Measurements from ENCODE around the gene COL16A1. TPM values are rescaled to one million over a fixed set of nuclear protein-coding genes. Genes with fewer than 3 reads are reported as not detected.

Gene COL16A1
- 0.54 and 1.0 TPM in 2 replicates for total RNA-seq

DNA sequence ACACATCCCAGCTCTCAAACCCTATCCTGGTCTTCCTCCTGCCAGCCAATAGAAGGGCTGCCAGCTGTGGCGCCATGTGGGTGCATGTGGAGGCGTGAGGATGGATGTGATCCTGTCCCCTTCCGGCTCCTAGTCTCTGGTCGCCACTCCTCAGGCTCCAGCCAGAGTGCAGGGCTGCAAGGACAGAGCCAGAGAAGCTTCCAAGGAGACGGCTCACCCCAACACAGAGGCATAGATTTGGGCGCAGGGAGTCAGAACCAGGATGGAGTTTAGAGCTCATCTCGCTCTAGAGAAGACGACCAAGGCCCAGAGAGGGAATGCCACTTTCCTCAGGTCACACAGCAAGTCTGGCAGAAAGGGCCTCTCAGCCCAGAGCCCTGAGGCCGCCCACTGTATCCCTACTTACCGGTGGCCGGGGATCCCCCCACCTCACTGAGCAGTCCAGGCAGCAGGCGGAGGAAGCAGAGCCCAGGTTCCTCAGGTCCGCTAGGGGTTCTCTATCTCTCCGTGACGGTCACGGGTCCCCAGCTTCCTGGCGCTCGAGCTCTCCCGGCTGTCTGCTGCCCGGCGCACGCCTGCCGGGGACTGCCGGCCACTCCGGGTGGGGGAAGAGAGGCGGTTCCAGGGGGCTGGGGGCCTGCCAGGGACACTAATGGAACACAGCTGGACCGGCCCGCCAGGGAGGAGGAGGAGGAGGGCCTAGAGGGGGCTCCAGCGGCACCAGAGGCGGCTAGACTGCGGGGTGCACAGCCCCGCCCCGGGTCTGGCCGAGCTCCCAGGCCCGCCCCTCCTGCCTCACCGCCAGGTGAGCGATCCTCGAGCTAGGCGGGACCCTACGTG is at the start of gene COL16A1:
Gene COL16A1, minus strand, starts transcription at position 587 of the 840 bp plus-strand sequence. CDS start 1,824 bp downstream, outside the sequence.

DNA sequence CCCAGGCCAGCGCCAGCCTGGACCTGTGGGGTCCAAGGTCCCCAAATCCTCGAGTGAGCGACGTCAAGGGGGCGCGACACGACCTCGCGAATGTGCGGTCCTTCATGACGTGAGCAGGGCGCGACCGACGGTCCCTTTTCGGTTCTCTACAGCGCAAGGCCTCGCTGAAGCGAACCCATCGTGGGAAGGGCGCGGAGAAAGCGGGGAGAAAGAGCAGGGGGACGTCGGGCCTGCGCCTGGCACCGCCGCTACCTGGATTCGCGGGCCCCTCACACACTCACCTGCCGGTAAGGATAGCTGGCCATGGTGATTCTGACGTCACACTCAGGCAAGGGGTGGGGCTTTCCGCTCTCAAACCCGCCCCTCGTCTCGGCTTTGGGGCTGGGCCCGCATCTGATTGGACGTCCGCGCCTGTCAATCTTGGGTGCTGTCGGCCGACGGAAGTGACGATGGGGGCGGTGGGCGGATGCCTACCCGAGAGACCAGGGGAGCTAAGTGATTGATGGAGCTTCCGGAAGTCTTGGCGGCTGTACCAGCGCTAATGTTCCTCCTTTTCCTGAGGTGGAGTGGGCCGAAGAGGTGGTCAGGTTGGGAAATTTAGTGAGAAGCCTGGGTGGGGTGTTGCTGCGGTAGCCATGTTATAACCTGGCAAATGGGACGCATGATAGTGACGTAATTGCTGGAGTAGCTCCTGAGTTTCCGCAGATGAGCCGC is 59.1 kb downstream of the COL16A1 start, which contains the start of gene PEF1:
Gene PEF1, minus strand, starts transcription at position 317 of the 714 bp plus-strand sequence. Its CDS starts 12 bp downstream, at position 305.

DNA sequence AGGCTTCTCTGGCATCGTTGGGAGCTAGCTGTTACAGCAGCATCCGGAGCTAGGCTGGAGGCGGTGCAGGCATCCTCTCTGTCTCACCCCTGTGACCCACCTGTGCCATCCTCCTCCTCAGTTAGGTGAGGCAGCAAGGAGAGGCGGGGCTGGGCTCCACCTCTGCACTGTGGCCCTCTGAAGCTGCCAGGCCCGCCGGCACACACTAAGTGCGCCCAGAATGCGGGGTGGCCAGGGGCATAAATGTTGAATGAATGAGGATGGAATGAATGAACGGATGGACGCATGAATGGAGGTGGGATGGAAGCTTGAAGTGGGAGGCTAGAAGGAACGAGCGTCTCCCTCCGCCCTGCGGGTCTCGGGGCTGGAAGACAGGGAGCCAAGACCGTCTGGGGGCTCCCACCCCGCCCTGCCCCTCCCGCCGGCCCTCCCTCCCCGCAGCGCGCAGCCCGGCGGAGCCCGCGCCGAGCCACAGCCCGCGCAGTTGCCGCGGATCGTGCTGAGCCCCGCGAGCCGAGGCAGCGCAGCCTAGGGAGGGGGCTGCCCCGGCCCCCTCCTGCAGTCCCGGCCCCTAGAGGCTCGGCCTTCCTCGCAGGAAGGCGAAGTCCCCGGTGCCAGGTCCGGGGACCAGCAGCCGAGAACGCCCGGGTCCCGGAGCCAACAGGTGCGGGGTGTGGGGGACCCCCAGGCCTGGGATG is 86.5 kb downstream of the COL16A1 start, which contains the start of gene HCRTR1:
Gene HCRTR1, plus strand, starts transcription at position 472 of the 698 bp plus-strand sequence. CDS start 1,504 bp downstream, outside the sequence.

Other genes starting within 250 kb of the COL16A1 start
- 336 and 343 TPM in 2 replicates for gene TINAGL1, start 127.5 kb downstream of the COL16A1 start, total RNA-seq
- 0.28 and 0.54 TPM in 2 replicates for gene HCRTR1, start 86.3 kb downstream of the COL16A1 start, total RNA-seq
- 63.7 and 69.3 TPM in 2 replicates for gene PEF1, start 59.1 kb downstream of the COL16A1 start, total RNA-seq
- gene ADGRB2, start 60.3 kb upstream of the COL16A1 start, total RNA-seq: 0.85 and 1.2 TPM in 2 replicates
- gene SPOCD1, start 112.0 kb upstream of the COL16A1 start, total RNA-seq: 33.4 and 49.5 TPM in 2 replicates
- 262 and 303 TPM in 2 replicates for gene PTP4A2, start 234.4 kb upstream of the COL16A1 start, total RNA-seq

Measured in endothelial cell of coronary artery (primary cell).